ENCODE measurements around the gene SMC5. TPM values are rescaled to one million over a fixed set of nuclear protein-coding genes. Genes with fewer than 3 reads are reported as not detected.
"Not testable (repeated sequence)": the region's sequence is repeated elsewhere in the genome, so short reads cannot be mapped to it uniquely, and the experiment has no call there.

Gene SMC5
- total RNA-seq, 1 experiment from 2014 or later = 34.9 TPM

DNA sequence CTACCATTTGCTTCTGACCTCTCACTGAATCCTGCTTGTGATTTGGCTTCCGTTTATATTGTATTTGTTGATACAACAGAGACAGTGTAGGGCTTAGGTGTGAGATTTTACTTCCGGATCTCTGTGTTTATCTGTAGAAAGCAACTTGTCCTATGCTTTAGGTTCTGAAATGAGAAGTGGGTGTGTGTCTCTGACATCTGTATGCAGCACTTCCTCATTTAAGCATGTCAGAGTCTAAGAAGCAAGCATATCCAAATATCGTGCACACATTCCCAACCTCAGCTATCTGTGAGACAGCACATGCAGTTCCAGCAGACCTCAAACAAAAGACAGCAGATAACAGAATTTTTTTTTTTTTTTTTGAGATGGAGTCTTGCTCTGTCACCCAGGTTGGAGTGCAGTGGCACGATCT lies 139.4 kb downstream of the SMC5 start:
- peak; percentile 48 for DNase-seq (ENCODE audit: low spot score)
- in situ Hi-C loops (cut with HindIII; ENCODE audit: low sequenced_read_pairs) = no loop called here

DNA sequence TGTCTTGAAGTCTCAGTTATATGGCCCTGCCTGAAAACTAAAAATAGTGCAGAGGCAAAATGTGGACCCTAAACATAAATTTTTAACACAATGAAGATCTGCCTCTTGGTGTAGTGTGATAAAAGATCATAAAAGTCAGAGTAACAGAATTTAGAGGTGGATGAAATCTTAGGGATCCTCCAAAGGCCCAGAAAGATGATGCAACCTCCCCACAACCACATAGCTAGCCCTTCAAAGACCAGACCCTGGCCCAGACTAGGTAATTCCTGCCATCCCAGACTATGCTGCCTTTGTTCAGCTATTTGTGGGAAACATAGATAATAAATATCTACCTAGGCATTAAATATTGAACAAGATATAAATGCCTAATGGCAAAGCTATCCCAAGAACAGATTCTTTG lies 140.4 kb downstream of the SMC5 start:
- in situ Hi-C loops (cut with HindIII; ENCODE audit: low sequenced_read_pairs) = no loop called here

DNA sequence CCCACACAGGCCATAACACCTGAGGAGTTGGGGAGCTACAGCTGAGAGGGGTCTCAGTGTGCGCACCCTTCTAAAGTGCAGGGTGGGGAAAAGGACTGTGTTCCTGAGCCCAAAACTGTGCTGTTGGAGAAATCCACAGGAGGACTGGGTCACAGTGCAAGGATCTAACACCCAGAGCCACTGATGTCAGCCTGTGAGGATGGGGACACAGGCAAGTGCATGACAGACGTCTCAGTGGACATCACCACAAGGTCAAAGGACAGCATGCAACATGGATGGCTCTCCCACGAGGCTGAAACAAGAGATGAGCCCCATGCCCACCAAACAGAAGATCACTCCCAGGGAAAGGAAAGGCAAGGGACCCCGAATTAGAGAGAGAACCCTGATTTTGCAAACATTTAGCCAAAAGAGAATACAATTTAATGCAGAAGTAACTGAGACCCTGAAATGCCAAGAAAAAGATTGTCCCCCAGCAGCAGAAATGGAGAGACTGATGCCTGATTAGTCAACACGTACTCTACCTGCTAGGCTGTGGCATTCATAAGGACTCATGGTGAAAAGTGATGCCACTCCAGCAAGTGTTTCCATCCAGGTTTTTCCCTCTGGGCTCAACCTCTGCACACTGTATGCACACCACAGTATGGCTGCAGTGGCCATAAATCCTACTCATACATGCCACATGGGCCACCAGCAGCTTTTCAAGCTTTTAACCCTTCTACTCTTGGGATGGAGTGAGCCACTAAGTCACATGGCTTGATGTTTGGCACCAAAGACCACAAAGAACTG lies 141.5 kb downstream of the SMC5 start:
- in situ Hi-C loops (cut with HindIII; ENCODE audit: low sequenced_read_pairs) = no loop called here

More for the DNA sequence above, 140.4 kb downstream of the SMC5 start:
- no peak for DNase-seq (ENCODE audit: low spot score)

DNA sequence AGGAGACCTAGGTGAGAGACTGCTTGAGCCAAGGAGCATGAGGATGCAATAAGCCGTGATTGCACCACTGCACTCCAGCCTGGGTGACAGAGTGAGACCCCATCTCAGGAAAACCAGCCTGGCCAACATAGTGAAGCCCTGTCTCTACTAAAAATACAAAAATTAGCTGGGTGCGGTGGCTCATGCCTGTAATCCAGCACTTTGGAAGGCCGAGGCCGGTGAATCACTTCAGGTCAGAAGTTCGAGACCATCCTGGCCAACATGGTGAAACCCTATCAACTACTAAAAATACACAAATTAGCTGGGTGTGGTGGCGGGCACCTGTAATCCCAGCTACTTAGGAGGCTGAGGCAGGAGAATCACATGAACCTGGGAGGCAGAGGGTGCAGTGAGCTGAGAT lies 142.5 kb downstream of the SMC5 start:
- in situ Hi-C loops (cut with HindIII; ENCODE audit: low sequenced_read_pairs); DNase-seq (ENCODE audit: low spot score): not testable (repeated sequence)

More for the DNA sequence above, 141.5 kb downstream of the SMC5 start:
- no peak for DNase-seq (ENCODE audit: low spot score)

DNA sequence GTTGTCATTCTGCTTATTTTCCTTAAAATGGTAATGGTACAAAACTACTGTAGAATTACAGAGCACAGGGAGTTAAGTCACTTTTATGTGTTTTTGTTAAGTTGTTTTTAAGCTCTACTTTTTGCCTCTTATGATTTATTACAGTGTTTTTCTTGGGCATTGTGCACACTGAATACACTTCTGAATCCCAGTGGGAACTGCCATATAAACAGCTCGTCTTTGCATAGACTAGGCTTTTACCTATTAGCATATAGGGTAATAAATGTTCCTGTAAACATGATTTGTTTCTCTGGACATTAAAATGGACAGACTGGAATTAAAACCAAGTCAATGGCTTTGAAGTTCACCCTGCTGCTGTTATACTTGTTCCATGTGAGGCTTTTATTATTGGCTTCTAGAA lies 143.4 kb downstream of the SMC5 start:
- in situ Hi-C loops (cut with HindIII; ENCODE audit: low sequenced_read_pairs) = no loop called here
- DNase-seq (ENCODE audit: low spot score) = no peak

DNA sequence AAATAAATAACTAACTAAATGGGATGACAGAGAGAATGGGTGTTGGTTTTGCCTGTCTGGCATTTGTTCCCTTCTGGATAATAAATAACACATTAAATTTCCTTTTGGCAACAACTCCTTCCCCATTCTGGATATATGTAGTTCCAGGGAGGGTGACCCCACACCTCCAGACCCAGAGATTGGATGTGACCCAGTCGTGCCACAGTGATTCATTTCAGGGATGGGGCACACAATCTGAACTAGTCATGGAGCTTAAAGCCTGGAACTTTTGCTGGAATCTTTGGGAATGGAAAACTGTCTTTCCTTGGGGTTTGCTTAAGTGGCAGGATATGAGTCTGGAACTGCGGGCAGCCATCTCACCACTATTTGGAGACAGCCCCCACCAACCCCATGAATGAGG lies 144.4 kb downstream of the SMC5 start:
- in situ Hi-C loops (cut with HindIII; ENCODE audit: low sequenced_read_pairs) = no loop called here
- DNase-seq (ENCODE audit: low spot score) = no peak

DNA sequence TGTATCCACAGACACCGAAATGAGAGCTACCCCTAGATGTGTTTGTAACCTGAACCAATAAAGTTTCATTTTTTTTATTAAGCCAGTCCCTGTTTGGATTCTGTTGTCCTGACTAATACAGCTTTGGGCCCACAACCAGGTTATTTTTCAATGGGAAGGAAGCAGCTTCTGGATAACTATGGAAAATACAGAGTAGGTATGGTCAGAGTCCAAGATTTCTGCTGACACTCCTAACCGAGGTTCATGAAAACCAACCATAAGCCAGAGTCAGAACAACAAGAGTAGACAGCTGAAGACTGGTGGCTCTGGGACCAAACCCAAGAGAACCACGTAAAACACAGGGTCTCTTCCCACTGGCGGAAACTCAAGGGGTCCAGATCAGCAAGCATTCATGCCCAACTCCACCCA lies 144.8 kb downstream of the SMC5 start:
- in situ Hi-C loops (cut with HindIII; ENCODE audit: low sequenced_read_pairs) = no loop called here
- peak; percentile 35 for DNase-seq (ENCODE audit: low spot score)

DNA sequence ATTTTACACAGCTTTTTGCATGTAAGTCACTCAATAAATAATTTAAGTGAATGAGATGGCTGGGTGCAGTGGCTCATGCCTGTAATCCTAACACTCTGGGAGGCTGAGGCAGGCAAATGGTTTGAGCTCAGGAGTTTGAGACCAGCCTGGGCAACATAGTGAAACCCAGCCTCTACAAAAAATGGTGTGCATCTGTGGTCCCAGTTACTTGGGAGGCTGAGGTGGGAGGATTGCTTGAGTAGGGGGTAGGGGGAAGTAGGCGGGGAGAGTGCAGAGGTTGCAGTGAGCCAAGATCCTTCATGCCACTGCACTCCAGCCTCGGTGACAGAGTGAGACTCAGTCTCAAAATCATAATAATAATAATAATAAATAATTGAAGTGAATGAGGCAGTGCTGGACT lies 145.5 kb downstream of the SMC5 start:
- no peak for DNase-seq (ENCODE audit: low spot score)
- in situ Hi-C loops (cut with HindIII; ENCODE audit: low sequenced_read_pairs) = no loop called here

Other genes starting within 250 kb of the SMC5 start
- gene MAMDC2, start 215.1 kb upstream of the SMC5 start, total RNA-seq (2014; rRNA removed; shearing (Covaris generic)) = 0.81 and 1.2 TPM in 2 replicates
- gene KLF9, start 155.7 kb downstream of the SMC5 start, total RNA-seq (2014; rRNA removed; shearing (Covaris generic)) = 6.5 and 12.3 TPM in 2 replicates